Measurements from ENCODE around the gene LRCH1.

Gene LRCH1

DNA sequence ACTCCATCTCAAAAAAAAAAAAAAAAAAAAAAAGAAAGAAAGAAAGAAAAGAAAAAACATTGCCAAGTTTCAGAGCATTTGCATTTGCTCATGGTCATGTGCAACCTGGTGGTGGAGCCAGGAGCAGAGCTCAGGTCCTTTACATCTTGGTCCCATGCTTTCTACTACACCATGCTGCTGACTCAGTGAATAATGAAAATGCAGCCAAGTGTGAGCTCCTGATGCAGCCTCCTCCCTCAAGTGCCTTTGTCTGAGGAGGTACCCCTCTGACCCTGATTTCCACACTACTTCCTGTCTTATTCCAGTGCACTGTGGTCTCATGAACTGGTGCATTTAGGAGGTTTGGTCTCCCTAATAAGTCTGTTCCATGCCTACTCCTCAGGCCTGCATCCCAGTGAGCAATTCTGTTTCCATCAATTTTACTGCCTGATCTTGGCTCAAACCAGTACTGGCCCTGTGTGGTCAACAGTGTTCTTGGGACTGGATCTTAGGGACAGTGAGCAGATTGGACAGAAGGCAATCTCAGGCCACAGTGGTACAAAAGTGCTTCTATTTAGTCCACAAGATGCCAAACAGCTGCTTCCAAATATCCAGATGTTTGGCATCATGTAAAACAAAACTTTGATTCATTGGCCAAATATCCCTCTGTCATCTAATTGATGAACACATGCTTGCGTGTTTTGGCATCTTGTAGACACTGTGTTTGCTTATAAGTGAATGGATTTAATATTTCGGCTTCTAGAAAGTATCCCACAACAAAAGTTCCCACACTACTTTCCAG is 28.8 kb upstream of the LRCH1 start:
- no peaks in the 10 kb centered on the region for H3K27me3 ChIP-seq (ENCODE audit: control insufficient read depth, insufficient read depth, low read length)
- no peak overlapping the region for H3K9ac ChIP-seq (ENCODE audit: low read length)
- H3K36me3 ChIP-seq (ENCODE audit: control insufficient read depth, insufficient read depth, low read length) = no peaks in the 10 kb centered on the region
- H3K9me3 ChIP-seq (ENCODE audit: control insufficient read depth, low read length) = no peaks in the 10 kb centered on the region
- no peaks in the 10 kb centered on the region for H3K4me1 ChIP-seq (ENCODE audit: control insufficient read depth, insufficient read depth, low read length)
- no peak overlapping the region for H3K4me3 ChIP-seq (ENCODE audit: low read length)

GRCh38 chr13:46526100-46526735 is 26.8 kb upstream of the LRCH1 start:
- Histone ChIP-seq H3K4me1 (ENCODE audit: control insufficient read depth, insufficient read depth, low read length) (no peaks in the 10 kb centered on the region), H3K36me3 (ENCODE audit: control insufficient read depth, insufficient read depth, low read length) (no peaks in the 10 kb centered on the region), H3K9me3 (ENCODE audit: control insufficient read depth, low read length) (no peaks in the 10 kb centered on the region)

DNA sequence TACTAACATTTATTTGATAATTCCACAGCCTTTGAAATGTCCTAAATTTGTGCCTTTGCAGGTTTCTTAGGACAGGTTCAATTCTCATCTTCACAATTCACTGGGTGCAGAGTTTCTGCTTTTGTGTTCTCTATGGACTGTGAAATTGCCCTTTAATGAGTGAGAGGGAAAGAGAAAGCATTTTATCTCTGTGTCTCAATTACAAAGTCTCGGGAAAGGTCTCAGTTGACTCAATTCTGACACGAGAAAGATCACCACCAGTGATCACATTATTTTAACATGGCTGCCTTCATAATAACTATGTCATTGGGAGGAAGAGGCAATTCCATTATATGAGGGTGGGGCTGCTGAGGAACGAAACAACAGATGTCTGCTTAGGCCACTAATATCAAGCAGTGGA is 26.2 kb upstream of the LRCH1 start:
- H3K4me1 ChIP-seq (ENCODE audit: control insufficient read depth, insufficient read depth, low read length) = no peaks in the 10 kb centered on the region
- no peaks in the 10 kb centered on the region for H3K36me3 ChIP-seq (ENCODE audit: control insufficient read depth, insufficient read depth, low read length)
- H3K4me3 ChIP-seq (ENCODE audit: low read length) = no peak overlapping the region
- no peaks in the 10 kb centered on the region for H3K27me3 ChIP-seq (ENCODE audit: control insufficient read depth, insufficient read depth, low read length)
- no peak overlapping the region for H3K9ac ChIP-seq (ENCODE audit: low read length)
- H3K9me3 ChIP-seq (ENCODE audit: control insufficient read depth, low read length) = no peaks in the 10 kb centered on the region

More at GRCh38 chr13:46526100-46526735, 26.8 kb upstream of the LRCH1 start:
- H3K4me3 ChIP-seq (ENCODE audit: low read length) = no peak overlapping the region
- H3K27me3 ChIP-seq (ENCODE audit: control insufficient read depth, insufficient read depth, low read length) = no peaks in the 10 kb centered on the region
- H3K9ac ChIP-seq (ENCODE audit: low read length) = no peak overlapping the region

GRCh38 chr13:46527237-46527636 is 25.7 kb upstream of the LRCH1 start:
- no peaks in the 10 kb centered on the region for H3K27me3 ChIP-seq (ENCODE audit: control insufficient read depth, insufficient read depth, low read length)
- no peak overlapping the region for H3K9ac ChIP-seq (ENCODE audit: low read length)
- H3K4me1 ChIP-seq (ENCODE audit: control insufficient read depth, insufficient read depth, low read length) = no peaks in the 10 kb centered on the region
- H3K36me3 ChIP-seq (ENCODE audit: control insufficient read depth, insufficient read depth, low read length) = no peaks in the 10 kb centered on the region
- no peak overlapping the region for H3K4me3 ChIP-seq (ENCODE audit: low read length)
- H3K9me3 ChIP-seq (ENCODE audit: control insufficient read depth, low read length) = no peaks in the 10 kb centered on the region

DNA sequence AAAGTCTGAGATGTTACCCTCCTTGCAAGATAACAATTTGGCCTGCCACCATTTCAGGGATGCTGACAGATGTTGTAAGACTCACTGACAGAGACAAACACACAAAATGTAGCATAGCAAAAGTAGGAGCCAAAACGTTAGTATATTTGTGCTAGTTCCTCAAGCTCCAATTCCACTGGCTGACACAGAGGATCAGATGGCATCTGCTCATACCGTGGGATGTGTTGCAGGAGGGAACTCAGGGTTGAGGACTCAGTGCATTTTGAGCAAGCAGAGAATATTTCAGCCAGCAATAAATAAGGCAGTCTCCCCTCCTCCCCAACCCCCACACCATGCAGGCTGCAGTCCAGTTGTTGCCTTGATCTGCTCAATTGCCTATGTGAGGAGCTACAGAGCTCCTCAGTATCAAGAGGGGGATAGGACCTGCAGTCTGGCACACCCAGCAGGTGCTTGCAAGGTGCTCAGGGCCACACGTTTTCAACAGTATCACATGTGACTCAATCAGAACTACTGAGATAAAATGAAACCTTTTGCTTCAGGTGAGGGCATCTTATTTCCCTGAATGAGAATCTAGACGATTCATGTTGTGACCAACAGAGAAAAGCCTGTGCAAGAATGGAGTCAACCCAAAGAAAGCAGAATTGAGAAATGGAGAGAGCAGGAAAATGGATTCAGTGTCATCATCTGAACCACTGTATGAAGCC is 23.6 kb upstream of the LRCH1 start:
- H3K4me3 ChIP-seq (ENCODE audit: low read length) = no peak overlapping the region
- H3K9ac ChIP-seq (ENCODE audit: low read length) = no peak overlapping the region
- no peaks in the 10 kb centered on the region for H3K9me3 ChIP-seq (ENCODE audit: control insufficient read depth, low read length)
- H3K4me1 ChIP-seq (ENCODE audit: control insufficient read depth, insufficient read depth, low read length) = no peaks in the 10 kb centered on the region
- H3K36me3 ChIP-seq (ENCODE audit: control insufficient read depth, insufficient read depth, low read length) = no peaks in the 10 kb centered on the region
- H3K27me3 ChIP-seq (ENCODE audit: control insufficient read depth, insufficient read depth, low read length) = no peaks in the 10 kb centered on the region

DNA sequence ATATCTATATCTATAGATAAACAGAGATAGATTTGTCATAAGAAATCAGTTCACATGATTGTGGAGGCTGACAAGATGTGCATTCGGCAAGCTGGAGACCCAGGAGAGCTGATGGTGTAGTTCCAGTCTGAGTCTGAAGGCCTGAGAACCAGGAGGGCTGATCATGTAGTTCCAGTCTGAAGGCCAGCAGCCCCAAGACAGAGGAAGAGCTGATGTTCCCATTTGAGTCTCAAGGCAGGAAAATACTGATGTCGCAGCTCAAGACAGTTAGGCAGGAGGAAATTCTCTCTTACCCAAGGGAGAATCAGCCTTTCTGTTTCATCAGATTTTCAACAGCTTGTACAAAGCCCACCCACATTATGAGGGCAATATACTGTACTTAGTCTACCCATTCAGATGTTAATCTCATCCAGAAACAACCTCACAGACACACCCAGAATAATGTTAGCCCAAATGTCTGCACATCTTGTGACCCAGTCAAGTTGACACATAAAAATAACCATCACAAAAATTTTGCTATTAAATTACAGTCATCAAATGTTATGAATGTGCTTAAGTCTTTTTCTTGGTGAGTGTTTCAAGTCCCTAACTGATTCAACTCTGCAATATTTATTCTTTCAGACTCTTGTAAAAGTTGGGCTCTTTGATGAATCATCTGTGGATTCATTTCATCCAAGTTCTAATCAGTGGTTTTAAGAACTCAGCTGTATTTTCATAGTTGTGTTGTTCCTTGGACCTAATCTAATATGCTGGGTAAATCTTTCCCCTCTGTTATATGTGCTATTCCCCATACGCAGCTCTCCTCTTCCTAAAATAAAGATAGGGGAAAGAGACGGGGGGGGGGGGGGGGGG is 22.7 kb upstream of the LRCH1 start:
- Histone ChIP-seq H3K36me3 (ENCODE audit: control insufficient read depth, insufficient read depth, low read length) (no peaks in the 10 kb centered on the region), H3K9me3 (ENCODE audit: control insufficient read depth, low read length) (no peaks in the 10 kb centered on the region), H3K4me3 (ENCODE audit: low read length) (no peak overlapping the region), H3K9ac (ENCODE audit: low read length) (no peak overlapping the region), H3K27me3 (ENCODE audit: control insufficient read depth, insufficient read depth, low read length) (no peaks in the 10 kb centered on the region), H3K4me1 (ENCODE audit: control insufficient read depth, insufficient read depth, low read length) (no peaks in the 10 kb centered on the region)

GRCh38 chr13:46531953-46532352 is 21.0 kb upstream of the LRCH1 start:
- no peak overlapping the region for H3K4me3 ChIP-seq (ENCODE audit: low read length)
- H3K9ac ChIP-seq (ENCODE audit: low read length) = no peak overlapping the region
- no peaks in the 10 kb centered on the region for H3K9me3 ChIP-seq (ENCODE audit: control insufficient read depth, low read length)
- H3K4me1 ChIP-seq (ENCODE audit: control insufficient read depth, insufficient read depth, low read length) = no peaks in the 10 kb centered on the region
- H3K27me3 ChIP-seq (ENCODE audit: control insufficient read depth, insufficient read depth, low read length) = no peaks in the 10 kb centered on the region
- no peaks in the 10 kb centered on the region for H3K36me3 ChIP-seq (ENCODE audit: control insufficient read depth, insufficient read depth, low read length)

GRCh38 chr13:46535002-46535401 is 18.0 kb upstream of the LRCH1 start:
- no peaks in the 10 kb centered on the region for H3K27me3 ChIP-seq (ENCODE audit: control insufficient read depth, insufficient read depth, low read length)
- H3K36me3 ChIP-seq (ENCODE audit: control insufficient read depth, insufficient read depth, low read length) = no peaks in the 10 kb centered on the region
- H3K9me3 ChIP-seq (ENCODE audit: control insufficient read depth, low read length) = no peaks in the 10 kb centered on the region
- no peak overlapping the region for H3K4me3 ChIP-seq (ENCODE audit: low read length)
- no peaks in the 10 kb centered on the region for H3K4me1 ChIP-seq (ENCODE audit: control insufficient read depth, insufficient read depth, low read length)
- no peak overlapping the region for H3K9ac ChIP-seq (ENCODE audit: low read length)

DNA sequence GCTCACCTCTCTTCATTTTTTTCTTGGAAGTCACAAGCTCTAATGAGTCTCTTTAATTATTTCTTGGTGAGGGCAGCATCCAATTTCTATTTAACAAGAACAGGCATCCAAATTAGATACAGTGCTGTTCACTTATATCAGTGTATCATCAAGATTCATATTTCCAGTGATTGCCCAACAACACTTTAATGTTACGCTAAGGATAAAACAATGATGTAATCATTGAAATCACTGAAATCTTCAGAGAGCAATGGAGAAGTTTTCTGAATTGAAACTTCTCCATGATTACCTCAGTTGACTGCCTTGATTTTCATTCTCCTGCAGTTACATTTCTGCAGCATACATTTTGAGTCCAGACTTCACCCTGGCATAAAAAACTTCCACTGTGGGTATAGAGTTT is 17.1 kb upstream of the LRCH1 start:
- Histone ChIP-seq H3K27me3 (ENCODE audit: control insufficient read depth, insufficient read depth, low read length) (no peaks in the 10 kb centered on the region), H3K4me1 (ENCODE audit: control insufficient read depth, insufficient read depth, low read length) (no peaks in the 10 kb centered on the region), H3K36me3 (ENCODE audit: control insufficient read depth, insufficient read depth, low read length) (no peaks in the 10 kb centered on the region), H3K9me3 (ENCODE audit: control insufficient read depth, low read length) (no peaks in the 10 kb centered on the region), H3K4me3 (ENCODE audit: low read length) (no peak overlapping the region), H3K9ac (ENCODE audit: low read length) (no peak overlapping the region)

- Histone ChIP-seq H3K9ac (ENCODE audit: low read length) (no peak overlapping the region), H3K36me3 (ENCODE audit: control insufficient read depth, insufficient read depth, low read length) (no peaks in the 10 kb centered on the region), H3K4me1 (ENCODE audit: control insufficient read depth, insufficient read depth, low read length) (no peaks in the 10 kb centered on the region), H3K27me3 (ENCODE audit: control insufficient read depth, insufficient read depth, low read length) (no peaks in the 10 kb centered on the region), H3K9me3 (ENCODE audit: control insufficient read depth, low read length) (no peaks in the 10 kb centered on the region), H3K4me3 (ENCODE audit: low read length) (no peak overlapping the region)
These were observed 16.6 kb upstream of the LRCH1 start for GRCh38 chr13:46536341-46536740.

DNA sequence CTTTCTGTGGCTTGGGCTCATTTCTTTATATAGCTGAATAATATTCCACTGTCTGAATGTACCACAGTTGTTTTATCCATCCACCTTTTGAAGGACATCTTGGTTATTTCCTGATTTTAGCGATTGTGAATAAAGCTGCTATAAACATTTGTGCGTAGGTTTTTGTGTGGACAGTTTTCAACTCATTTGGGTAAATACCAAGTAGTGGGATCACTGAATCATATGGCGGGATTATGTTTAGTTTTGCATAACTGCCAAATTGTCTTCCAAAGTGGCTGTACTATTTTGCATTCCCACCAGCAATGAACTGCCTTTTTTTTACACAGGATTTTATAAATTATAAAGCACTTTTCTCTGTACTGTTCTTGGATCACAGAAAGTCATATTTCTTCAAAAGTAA is 13.7 kb upstream of the LRCH1 start:
- no peak overlapping the region for H3K4me3 ChIP-seq (ENCODE audit: low read length)
- H3K9me3 ChIP-seq (ENCODE audit: control insufficient read depth, low read length) = no peaks in the 10 kb centered on the region
- no peaks in the 10 kb centered on the region for H3K27me3 ChIP-seq (ENCODE audit: control insufficient read depth, insufficient read depth, low read length)
- H3K4me1 ChIP-seq (ENCODE audit: control insufficient read depth, insufficient read depth, low read length) = no peaks in the 10 kb centered on the region
- H3K36me3 ChIP-seq (ENCODE audit: control insufficient read depth, insufficient read depth, low read length) = no peaks in the 10 kb centered on the region
- H3K9ac ChIP-seq (ENCODE audit: low read length) = no peak overlapping the region
